AG08395 (cell line): Measurements from ENCODE around the gene SMAP1.

Experiments used
- DNase-seq: peaks from one replicate; pipeline ENCODE4 v3.0.0; 2012; ENCODE audit warnings: mixed read lengths, low spot score

The SMAP1 gene

GRCh38 chr6:70894001-70894400 is 226.3 kb downstream of the SMAP1 start:
- DNase-seq, result no peak

DNA sequence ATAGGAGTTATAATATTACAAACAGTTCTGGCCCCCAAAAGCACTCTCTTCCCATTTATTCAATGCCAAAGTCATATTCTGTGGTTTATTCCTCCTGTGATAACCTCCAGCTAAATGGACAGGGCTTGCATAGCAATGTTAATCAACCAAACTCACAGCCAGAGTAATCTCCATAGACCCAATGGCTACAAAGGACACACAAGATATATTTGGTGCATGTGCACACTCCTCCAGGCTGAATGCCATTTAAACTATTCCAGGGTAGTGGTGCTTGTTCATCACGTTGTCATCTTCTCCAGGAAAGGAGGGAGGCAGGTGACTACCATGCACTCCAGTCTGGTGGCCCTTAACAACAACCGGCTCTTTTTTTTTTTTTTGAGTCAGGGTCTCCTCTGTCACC is 232.4 kb downstream of the SMAP1 start:
- no peak for DNase-seq

DNA sequence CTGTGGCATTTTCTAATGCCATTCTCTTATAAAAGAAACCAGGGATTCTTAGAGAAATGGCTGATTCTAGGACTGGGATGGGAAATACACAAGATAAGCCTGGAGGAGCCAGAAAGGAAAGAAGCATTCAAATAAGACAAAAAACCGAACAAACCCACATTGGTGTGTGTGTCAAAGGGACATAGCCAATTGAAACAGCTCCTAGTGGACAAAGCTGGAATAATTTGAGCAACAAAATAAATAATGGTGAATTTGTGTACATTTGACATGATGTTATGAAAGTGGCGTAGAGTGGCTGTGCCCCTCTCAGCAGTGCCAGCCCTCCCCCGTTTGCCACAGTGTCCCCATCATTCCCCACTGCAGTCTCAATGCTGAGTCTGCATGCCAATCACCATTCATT is 233.6 kb downstream of the SMAP1 start:
- DNase-seq, result no peak

- DNase-seq, result no peak
These were observed 236.2 kb downstream of the SMAP1 start for GRCh38 chr6:70903665-70904452.

DNA sequence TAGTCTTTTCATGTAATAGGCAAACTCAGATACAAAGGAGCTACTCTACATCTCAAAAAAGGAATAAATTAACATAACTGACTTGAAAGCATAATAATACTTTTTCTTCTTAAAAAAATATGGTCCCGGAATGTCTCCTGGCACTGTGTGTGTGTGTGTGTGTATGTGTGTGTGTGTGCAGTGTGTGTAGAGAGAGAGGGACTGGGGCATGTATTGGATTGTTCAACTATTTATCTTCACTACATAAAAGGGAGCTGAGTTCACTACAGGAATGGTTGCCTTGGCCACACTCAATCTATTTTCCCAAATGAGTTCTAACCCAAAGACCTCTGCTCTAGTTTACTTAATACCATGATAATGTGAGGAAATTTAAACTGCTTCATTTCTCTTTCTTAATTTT is 238.1 kb downstream of the SMAP1 start:
- no peak for DNase-seq
